Spleen (tissue), 11 donors: ENCODE data around the gene NOS1AP. TPM values are rescaled to one million over a fixed set of nuclear protein-coding genes. Genes with fewer than 3 reads are reported as not detected.

Experiments used
- DNase-seq: peaks from one replicate; pipeline ENCODE4 v3.0.0-alpha.2; 2020
- H3K27ac ChIP-seq, 8 donors: fragments of 200-600 bp; sonication (generic) in 7 of 8; 1 replicate in 4 of 8; 2 replicates in 4 of 8; pipeline versions ENCODE4 v1.5.0 to v1.8.0; 2016 to 2021; ENCODE audit warnings: inconsistent platforms in 4 of 8, mild to moderate bottlenecking in 4 of 8, moderate library complexity in 1 of 8
- H3K27me3 ChIP-seq, 7 donors: fragments of 200-600 bp; sonication (generic) in 6 of 7; replicated peaks in 1 of 7; 1 replicate in 4 of 7; 2 replicates in 3 of 7; pipeline versions ENCODE4 v1.5.0 to v1.8.0; 2016 to 2021; ENCODE audit warnings: inconsistent platforms in 3 of 7, mild to moderate bottlenecking in 1 of 7
- H3K36me3 ChIP-seq, 6 donors: fragments of 200-600 bp; sonication (generic) in 5 of 6; 1 replicate in 4 of 6; 2 replicates in 2 of 6; pipeline versions ENCODE4 v1.5.0 to v1.8.0; 2016 to 2021; ENCODE audit warnings: inconsistent platforms in 2 of 6
- H3K4me1 ChIP-seq, 6 donors: fragments of 200-600 bp; sonication (generic) in 5 of 6; 1 replicate in 3 of 6; 2 replicates in 3 of 6; pipeline versions ENCODE4 v1.5.0 to v1.8.0; 2016 to 2021; ENCODE audit warnings: inconsistent platforms in 3 of 6
- H3K4me3 ChIP-seq, 8 donors: fragments of 200-600 bp; sonication (generic) in 7 of 8; 1 replicate in 4 of 8; 2 replicates in 4 of 8; pipeline versions ENCODE4 v1.5.0 to v1.8.0; 2016 to 2021; ENCODE audit warnings: inconsistent platforms in 4 of 8, mild to moderate bottlenecking in 4 of 8, moderate library complexity in 2 of 8
- H3K9me3 ChIP-seq, 8 donors: fragments of 200-600 bp; sonication (generic) in 7 of 8; 1 replicate in 4 of 8; 2 replicates in 4 of 8; pipeline versions ENCODE4 v1.5.0 to v1.8.0; 2016 to 2021; ENCODE audit warnings: inconsistent platforms in 4 of 8
- CTCF ChIP-seq, 11 experiments: fragments of 200-600 bp in 7 of 11; fragments of 450-650 bp in 4 of 11; sonication (generic) in 4 of 11; IDR thresholded peaks in 8 of 11; conservative IDR thresholded peaks in 3 of 11; 1 replicate in 7 of 11; 2 replicates in 4 of 11; pipeline versions ENCODE4 v1.4.0 to v1.8.0; 2016 to 2021; ENCODE audit warnings: antibody characterized with exemption in 11 of 11, inconsistent platforms in 4 of 11, mild to moderate bottlenecking in 1 of 11
- POLR2A ChIP-seq, 3 donors: fragments of 450-650 bp; IDR thresholded peaks; one replicate each; pipeline ENCODE4 v1.5.1; 2017; ENCODE audit warnings: antibody characterized with exemption in 3 of 3, mild to moderate bottlenecking in 1 of 3
- POLR2AphosphoS5 ChIP-seq, 3 donors: sonication (generic); formaldehyde crosslinking; IDR thresholded peaks; one replicate each; pipeline ENCODE4 v1.5.1; 2017; ENCODE audit warnings: antibody characterized with exemption in 3 of 3
- WGBS, 5 donors: extraction: QIAGEN DNeasy Blood & Tissue Kit in 3 of 5; methylation state at CpG; one replicate each; pipeline versions ENCODE4 v1.1.5 to v1.1.7; 2013 to 2018; 5-methylcytosine and 5-hydroxymethylcytosine counted together
- intact Hi-C: fragments of 100-400 bp; cut with DNase I; formaldehyde crosslinking; loops from one replicate; pipeline ENCODE4 v1.15.0; 2023; ENCODE audit warnings: low total_unique reads
- polyA plus RNA-seq, 3 donors: library from polyadenylated mRNA; stranded (reverse); fragments of 200-250 nt; gene quantifications; one replicate each; pipeline ENCODE4 v1.2.1, GENCODE V29; 2013
- total RNA-seq, 7 donors: library from RNA; depleted of rRNA in 3 of 7; stranded (reverse); fragments of >200 nt in 3 of 7; fragmentation: NEBNext Ultra II Directional in 4 of 7; extraction: Animal tissue kit (Norgen Biotek cat#: 25700) in 4 of 7; gene quantifications; one replicate each; pipeline versions ENCODE4 v1.1.0 to v1.2.1, GENCODE V29; 2016 to 2021
- donor health status: healthy with polysubstance abuse.
- donor health status: DM: no; HTN: no; CAD: no; lungs with moderate emphysema.
- donor health status: DM: no; HTN: no; CAD: no.
- donor health status: Bipolar disorder and iron deficiency.
- donor health status: healthy.
- donor health status: DM: no; HTN: no; CAD: no.
- donor health status: DM: yes; HTN: yes; CAD: no.

The NOS1AP gene
- total and polyA plus RNA-seq, 10 donors: 0.16 to 1.7 (median 0.60) TPM; not detected in 2

- Histone ChIP-seq H3K4me3 (no peak overlapping the region), H3K9me3 (no peaks in the 10 kb centered on the region), H3K4me1 (no peaks in the 10 kb centered on the region), H3K27ac (no peak overlapping the region), H3K36me3 (no peaks in the 10 kb centered on the region), H3K27me3 (peaks cover 0 to 54% (median 0%) of the 10 kb centered on the region in 7 donors)
- intact Hi-C loops: loop anchor here (10.0 kb wide), 1 partner anchor 240 kb away; no protein-coding TSS in a partner anchor
- WGBS, 5 donors: 0 to 15% (median 8%) methylated on average over 2 of the region's 2 CpGs
- no peak for TF ChIP-seq POLR2A (IDR thresholded peaks at IDR 0.05)
- no peak for DNase-seq
Observed at GRCh38 chr1:162035241-162035640, 34.2 kb upstream of the NOS1AP start.

DNA sequence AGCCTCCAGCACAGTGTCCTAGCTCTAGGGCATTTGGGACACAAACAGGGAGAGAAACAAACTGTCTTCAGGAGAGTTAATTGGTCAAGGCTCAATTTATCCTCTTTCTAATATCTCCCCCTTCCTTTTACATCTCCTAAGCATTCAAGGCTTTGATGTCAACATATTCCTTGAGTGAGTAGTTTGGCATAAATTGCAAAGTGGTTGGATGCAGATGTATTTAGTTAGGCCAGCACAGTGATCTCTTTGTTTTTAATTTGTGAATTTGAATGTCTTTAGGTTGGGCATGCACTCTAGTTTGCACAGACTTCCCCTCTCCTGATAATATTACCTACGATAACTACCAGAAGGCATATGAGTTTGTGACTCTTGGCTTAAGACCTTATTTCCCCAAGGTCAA, 33.3 kb upstream of the NOS1AP start:
- no peak for TF ChIP-seq CTCF (IDR thresholded peaks at IDR 0.05 in 8 of 11, conservative IDR thresholded peaks at IDR 0.05 in 3 of 11)
- TF ChIP-seq POLR2AphosphoS5 (IDR thresholded peaks at IDR 0.05): no peak
- no peak for TF ChIP-seq POLR2A (IDR thresholded peaks at IDR 0.05)
- no peaks in the 10 kb centered on the region for H3K9me3 ChIP-seq
- intact Hi-C loops: loop anchor here (10.0 kb wide), 1 partner anchor 241 kb away; no protein-coding TSS in a partner anchor
- H3K27me3 ChIP-seq: peaks cover 0 to 52% (median 0%) of the 10 kb centered on the region in 7 donors
- H3K27ac ChIP-seq: no peak overlapping the region
- DNase-seq: no peak
- WGBS, 5 donors: 83 to 96% (median 89%) methylated on average over 1 of the region's 1 CpG
- no peaks in the 10 kb centered on the region for H3K4me1 ChIP-seq
- no peak overlapping the region for H3K4me3 ChIP-seq
- no peaks in the 10 kb centered on the region for H3K36me3 ChIP-seq

DNA sequence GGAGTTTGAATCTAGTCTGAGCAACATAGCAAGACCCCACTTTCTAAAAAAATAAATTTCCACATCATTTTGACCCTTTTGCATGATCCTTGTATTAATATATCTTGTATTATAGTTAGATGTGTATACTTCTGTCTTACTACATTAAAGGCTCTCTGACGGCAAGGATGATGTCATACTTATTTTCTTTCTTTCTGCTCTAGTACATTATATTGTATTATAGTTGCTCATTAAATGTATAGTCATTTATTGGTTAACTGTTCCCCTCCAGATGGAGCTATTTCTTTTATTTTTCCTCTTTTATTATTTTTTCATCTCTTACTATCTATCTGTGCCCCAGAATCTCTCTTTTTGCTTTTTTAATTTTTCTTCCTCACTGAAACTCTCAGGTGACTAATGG, 30.9 kb upstream of the NOS1AP start:
- 74 to 90% (median 85%) methylated on average over 1 of the region's 1 CpG for WGBS, 5 donors
- intact Hi-C loops: loop anchor here (10.0 kb wide), 1 partner anchor 244 kb away; no protein-coding TSS in a partner anchor
- Histone ChIP-seq H3K36me3 (no peaks in the 10 kb centered on the region), H3K27ac (no peak overlapping the region), H3K9me3 (peaks cover 0 to 18% (median 17%) of the 10 kb centered on the region in 8 donors), H3K4me1 (no peaks in the 10 kb centered on the region), H3K4me3 (no peak overlapping the region), H3K27me3 (peaks cover 0 to 47% (median 0%) of the 10 kb centered on the region in 7 donors)
- TF ChIP-seq POLR2A (IDR thresholded peaks at IDR 0.05): no peak
- no peak for TF ChIP-seq POLR2AphosphoS5 (IDR thresholded peaks at IDR 0.05)
- TF ChIP-seq CTCF (IDR thresholded peaks at IDR 0.05 in 8 of 11, conservative IDR thresholded peaks at IDR 0.05 in 3 of 11): no peak
- no peak for DNase-seq

GRCh38 chr1:162040001-162040400, 29.5 kb upstream of the NOS1AP start:
- H3K27ac ChIP-seq: no peak overlapping the region
- DNase-seq: no peak
- no peak overlapping the region for H3K4me3 ChIP-seq
- intact Hi-C loops: no loop called here
- no peaks in the 10 kb centered on the region for H3K4me1 ChIP-seq
- TF ChIP-seq POLR2A (IDR thresholded peaks at IDR 0.05) (no peak), POLR2AphosphoS5 (IDR thresholded peaks at IDR 0.05) (no peak), CTCF (IDR thresholded peaks at IDR 0.05 in 8 of 11, conservative IDR thresholded peaks at IDR 0.05 in 3 of 11) (no peak)
- H3K27me3 ChIP-seq: peaks cover 0 to 34% (median 0%) of the 10 kb centered on the region in 7 donors
- peaks cover 0 to 18% (median 17%) of the 10 kb centered on the region in 8 donors for H3K9me3 ChIP-seq
- no peaks in the 10 kb centered on the region for H3K36me3 ChIP-seq
- 55 to 75% (median 61%) methylated on average over 4 of the region's 4 CpGs for WGBS, 5 donors

DNA sequence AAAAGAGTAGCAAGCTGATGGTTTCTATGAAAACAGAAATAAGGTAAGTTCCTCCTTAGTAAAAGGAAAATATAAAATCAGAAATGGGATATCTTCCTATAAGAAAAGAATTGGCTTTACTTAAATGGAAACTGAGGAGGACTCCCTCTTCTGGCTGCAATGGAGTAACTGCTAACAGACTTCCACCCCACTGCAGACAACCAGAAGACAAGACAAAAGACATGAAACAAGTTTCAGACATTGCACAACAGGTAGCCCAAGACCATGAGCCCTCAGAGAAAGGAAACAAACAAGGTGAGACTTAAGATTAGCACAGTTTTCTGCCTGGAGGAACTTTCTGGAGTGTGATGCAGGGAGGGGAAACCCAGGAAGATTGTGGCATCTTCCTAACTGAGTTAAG, 28.8 kb upstream of the NOS1AP start:
- H3K4me3 ChIP-seq: no peak overlapping the region
- no peaks in the 10 kb centered on the region for H3K4me1 ChIP-seq
- intact Hi-C loops: no loop called here
- H3K36me3 ChIP-seq: no peaks in the 10 kb centered on the region
- peaks cover 0 to 18% (median 17%) of the 10 kb centered on the region in 8 donors for H3K9me3 ChIP-seq
- H3K27ac ChIP-seq: no peak overlapping the region
- TF ChIP-seq CTCF (IDR thresholded peaks at IDR 0.05 in 8 of 11, conservative IDR thresholded peaks at IDR 0.05 in 3 of 11) (no peak), POLR2A (IDR thresholded peaks at IDR 0.05) (no peak), POLR2AphosphoS5 (IDR thresholded peaks at IDR 0.05) (no peak)
- no peak for DNase-seq
- peaks cover 0 to 28% (median 0%) of the 10 kb centered on the region in 7 donors for H3K27me3 ChIP-seq
